Activated CD4-positive, CD25-positive, alpha-beta regulatory T cell (primary cell): Measurements from ENCODE around the gene STOX2.

Experiments
- DNase-seq, 4 experiments: peaks; one replicate each; lab custom pipeline; 2025; lab: John Stamatoyannopoulos, UW

The STOX2 gene

GRCh38 chr4:183986291-183986970 lies 81.3 kb downstream of the STOX2 start:
- DNase-seq = no peak

GRCh38 chr4:183986971-183987946 lies 82.2 kb downstream of the STOX2 start:
- no peak for DNase-seq

GRCh38 chr4:183987987-183988392 lies 82.9 kb downstream of the STOX2 start:
- DNase-seq = no peak

- no peak for DNase-seq
Measured at GRCh38 chr4:183988874-183989273, 83.8 kb downstream of the STOX2 start.

GRCh38 chr4:183989461-183989860 lies 84.4 kb downstream of the STOX2 start:
- no peak for DNase-seq

- DNase-seq = no peak
Measured at GRCh38 chr4:183989931-183990330, 84.8 kb downstream of the STOX2 start.

- no peak for DNase-seq
Measured at GRCh38 chr4:183993676-183994075, 88.6 kb downstream of the STOX2 start.

GRCh38 chr4:183995570-183995969 lies 90.5 kb downstream of the STOX2 start:
- DNase-seq = no peak

GRCh38 chr4:183996868-183997267 lies 91.8 kb downstream of the STOX2 start:
- DNase-seq = no peak

GRCh38 chr4:183999435-183999834 lies 94.3 kb downstream of the STOX2 start:
- no peak for DNase-seq

GRCh38 chr4:184000457-184001396 lies 95.6 kb downstream of the STOX2 start:
- no peak for DNase-seq

GRCh38 chr4:184003433-184003832 lies 98.3 kb downstream of the STOX2 start:
- DNase-seq = no peak

- DNase-seq = no peak
Measured at GRCh38 chr4:184007891-184008290, 102.8 kb downstream of the STOX2 start.

- DNase-seq = no peak
Measured at GRCh38 chr4:184010696-184011095, 105.6 kb downstream of the STOX2 start.

- DNase-seq = no peak
Measured at GRCh38 chr4:184011826-184012380, 106.8 kb downstream of the STOX2 start.

- no peak for DNase-seq
Measured at GRCh38 chr4:184012937-184013336, 107.8 kb downstream of the STOX2 start.

- DNase-seq = no peak
Measured at GRCh38 chr4:184014301-184014700, 109.2 kb downstream of the STOX2 start.

- no peak for DNase-seq
Measured at GRCh38 chr4:184016759-184017668, 111.9 kb downstream of the STOX2 start.

GRCh38 chr4:184019076-184019475 lies 114.0 kb downstream of the STOX2 start:
- DNase-seq = no peak
